Measurements from ENCODE around the gene PAEP. TPM values are rescaled to one million over a fixed set of nuclear protein-coding genes. Genes with fewer than 3 reads are reported as not detected.
A peak's percentile ranks its signal among the peaks of the same experiment; 100 is the strongest.

The PAEP gene
- total RNA-seq, 1 donor from 2014 or later, result not detected

DNA sequence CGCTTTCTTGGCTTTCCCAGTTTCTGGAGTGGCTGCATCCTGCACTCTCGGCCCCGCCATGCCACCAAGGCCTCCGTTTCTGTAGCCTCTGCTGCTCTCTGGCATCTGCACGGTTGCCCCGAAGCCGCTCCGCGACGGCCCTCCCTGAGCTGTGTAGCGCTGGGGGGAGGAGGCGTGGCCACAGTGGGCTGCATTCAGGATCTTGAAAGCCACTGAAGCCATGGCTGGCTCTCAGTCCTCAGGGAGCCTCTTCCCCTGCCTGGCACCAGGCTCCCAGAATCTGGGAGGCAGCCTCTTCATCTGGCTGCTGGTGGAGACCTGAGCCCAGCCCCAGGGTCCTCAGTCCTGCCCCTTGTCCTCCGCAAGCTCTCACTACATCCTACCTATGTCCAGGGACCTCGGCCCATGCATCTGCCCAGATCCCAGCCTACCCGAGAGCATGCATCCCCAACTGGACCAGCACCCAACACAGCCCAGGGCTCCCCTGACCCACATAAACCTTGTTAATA is 25.1 kb downstream of the PAEP start:
- ATAC-seq, result no peak
- intact Hi-C loops (cut with DNase I), result no loop called here
- peak; percentile 54 for DNase-seq (ENCODE audit: missing footprints)

DNA sequence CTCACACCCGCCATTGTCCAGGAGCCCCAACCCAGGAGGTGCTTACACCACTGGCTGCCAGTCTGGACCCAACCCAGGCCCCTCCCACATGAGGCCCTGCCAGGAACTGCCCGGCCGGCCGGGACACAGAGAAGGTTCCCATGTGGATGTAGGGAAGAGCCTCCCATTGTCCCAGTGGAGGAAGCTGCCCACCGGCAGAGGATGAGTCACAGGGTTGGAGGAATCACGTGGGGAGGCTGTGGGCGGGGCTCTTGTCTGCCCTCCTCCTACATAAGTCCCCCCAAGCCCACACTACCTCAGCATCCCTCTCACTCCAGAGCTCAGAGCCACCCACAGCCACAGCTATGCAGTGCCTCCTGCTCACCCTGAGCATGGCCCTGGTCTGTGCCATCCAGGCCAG is 26.1 kb downstream of the PAEP start:
- DNase-seq (ENCODE audit: missing footprints), result no peak
- intact Hi-C loops (cut with DNase I), result no loop called here
- ATAC-seq, result no peak

DNA sequence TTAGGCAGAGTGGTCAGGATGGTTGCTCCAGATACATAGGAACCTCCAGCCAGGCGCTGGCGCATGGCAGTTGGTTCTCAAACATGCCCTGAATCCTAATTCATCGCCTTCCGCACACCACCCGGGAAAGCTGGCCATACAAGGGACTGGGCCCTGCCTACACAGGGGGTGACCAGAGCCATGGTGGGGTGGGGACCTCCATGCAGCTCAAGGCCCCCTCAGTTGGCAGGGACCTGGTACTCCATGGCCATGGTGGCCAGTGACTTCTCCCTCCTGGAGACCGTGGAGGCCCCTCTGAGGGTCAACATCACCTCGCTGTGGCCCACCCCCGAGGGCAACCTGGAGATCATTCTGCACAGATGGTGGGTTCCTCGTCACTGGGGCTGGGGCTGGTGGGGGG is 26.8 kb downstream of the PAEP start:
- no peak for ATAC-seq
- intact Hi-C loops (cut with DNase I), result no loop called here
- DNase-seq (ENCODE audit: missing footprints), result no peak

DNA sequence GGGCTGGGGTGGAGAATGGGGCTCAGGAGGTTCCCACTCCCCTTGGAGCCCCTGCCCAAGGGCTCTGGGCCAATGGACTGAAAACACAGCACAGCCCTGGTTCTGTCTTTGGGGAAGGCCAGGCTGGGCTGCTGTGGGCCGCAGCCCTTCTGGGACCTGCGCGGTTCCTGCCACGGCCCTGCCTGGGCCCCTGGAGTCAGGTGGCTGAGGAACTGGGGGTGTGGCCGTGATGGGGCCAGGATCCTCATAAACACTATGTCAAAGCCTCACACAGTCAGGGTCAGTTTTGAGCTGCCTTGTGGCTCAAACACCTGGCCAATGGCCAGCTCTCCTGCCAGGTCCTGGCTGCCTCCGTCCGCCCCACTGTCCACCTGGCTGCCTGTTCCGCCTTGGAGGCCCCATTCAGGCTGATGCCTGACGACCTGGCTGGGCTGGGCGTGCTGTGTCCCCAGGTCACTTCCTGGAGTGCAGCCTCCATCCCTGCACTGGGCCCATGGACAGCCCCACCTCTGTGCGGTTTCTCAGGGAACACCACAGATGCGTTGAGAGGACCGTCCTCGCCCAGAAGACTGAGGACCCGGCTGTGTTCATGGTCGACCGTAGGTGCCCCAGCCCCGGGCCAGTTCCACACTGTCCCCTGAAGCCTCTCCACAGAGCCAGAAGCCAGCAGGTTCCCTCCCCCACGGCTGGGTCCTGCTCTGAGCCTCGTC is 27.5 kb downstream of the PAEP start:
- intact Hi-C loops (cut with DNase I), result no loop called here
- ATAC-seq, result no peak
- peak; percentile 52 for DNase-seq (ENCODE audit: missing footprints)

DNA sequence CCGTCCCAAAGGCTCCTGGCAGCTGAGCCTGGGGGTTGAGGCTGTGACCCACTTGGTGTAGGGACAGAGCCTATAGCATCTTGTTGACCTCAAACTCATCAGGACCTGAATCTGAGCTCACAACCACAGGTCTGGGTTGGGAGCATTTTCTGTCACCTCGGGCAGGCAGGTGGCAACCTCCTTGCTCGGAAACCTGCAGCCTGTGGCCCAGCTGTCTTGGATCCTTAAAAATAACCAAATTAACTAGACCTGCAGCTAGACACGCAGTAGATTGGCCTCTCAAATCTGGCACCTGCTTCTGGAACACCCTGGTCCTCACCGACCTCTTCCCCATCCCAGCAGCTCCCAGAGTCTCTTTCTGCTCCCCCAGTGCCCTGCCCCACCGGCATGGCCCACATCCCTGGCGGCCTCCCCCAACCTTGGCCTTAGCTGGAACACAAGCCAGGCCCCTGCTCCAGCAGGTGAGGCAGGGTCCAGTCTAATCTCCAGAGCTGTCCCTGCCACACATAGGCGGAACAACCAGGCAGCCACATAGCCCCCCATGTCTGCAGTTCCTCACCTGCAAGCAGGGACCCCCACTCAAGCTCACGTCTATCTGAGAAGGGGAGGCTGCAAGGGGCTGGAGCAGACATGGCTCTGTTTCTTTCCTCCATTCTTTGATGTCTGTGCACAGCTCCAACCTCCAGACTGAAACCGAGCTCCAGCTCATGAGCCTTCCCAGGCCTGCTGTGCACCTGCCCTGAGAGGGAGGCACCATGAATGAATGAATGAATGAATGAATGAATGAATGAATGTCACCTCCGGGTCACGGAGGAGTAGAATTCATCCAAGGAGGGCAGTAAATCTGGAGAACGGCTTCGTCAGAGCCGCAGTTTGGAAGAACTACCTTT is 28.3 kb downstream of the PAEP start:
- DNase-seq (ENCODE audit: missing footprints), result peak; percentile 22
- intact Hi-C loops (cut with DNase I), result no loop called here

DNA sequence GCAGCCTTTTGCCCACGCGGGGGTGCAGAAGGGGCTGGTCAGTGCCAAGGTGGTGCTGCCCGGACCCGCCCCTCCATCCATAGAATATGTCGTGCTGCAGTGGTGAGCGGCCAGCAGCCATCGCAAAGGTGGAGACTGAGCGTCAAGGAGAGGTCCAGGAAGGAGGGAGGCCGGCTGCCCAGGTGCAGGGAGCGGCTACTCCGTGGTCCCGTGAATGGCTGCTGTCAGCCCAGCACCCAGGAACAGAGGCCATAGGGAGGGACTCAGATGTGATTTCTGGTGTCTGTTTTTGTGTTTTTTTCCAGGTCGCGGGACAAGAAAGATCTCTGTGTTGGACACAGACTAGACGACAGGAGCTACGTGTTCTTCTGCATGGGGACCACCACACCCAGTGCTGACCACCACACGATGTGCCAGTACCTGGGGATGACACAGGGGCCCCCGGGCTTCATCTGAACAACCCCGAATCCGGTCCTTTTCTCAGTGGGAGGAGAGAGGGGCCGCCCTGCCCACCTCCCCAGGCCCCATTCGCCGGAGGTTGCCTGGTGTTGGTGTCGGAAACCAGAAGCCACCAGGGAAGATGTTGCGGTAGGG is 29.0 kb downstream of the PAEP start:
- no peak for ATAC-seq
- peak; percentile 55 for DNase-seq (ENCODE audit: missing footprints)
- intact Hi-C loops (cut with DNase I), result no loop called here

More for the DNA sequence above, 28.3 kb downstream of the PAEP start:
- ATAC-seq, result no peak

DNA sequence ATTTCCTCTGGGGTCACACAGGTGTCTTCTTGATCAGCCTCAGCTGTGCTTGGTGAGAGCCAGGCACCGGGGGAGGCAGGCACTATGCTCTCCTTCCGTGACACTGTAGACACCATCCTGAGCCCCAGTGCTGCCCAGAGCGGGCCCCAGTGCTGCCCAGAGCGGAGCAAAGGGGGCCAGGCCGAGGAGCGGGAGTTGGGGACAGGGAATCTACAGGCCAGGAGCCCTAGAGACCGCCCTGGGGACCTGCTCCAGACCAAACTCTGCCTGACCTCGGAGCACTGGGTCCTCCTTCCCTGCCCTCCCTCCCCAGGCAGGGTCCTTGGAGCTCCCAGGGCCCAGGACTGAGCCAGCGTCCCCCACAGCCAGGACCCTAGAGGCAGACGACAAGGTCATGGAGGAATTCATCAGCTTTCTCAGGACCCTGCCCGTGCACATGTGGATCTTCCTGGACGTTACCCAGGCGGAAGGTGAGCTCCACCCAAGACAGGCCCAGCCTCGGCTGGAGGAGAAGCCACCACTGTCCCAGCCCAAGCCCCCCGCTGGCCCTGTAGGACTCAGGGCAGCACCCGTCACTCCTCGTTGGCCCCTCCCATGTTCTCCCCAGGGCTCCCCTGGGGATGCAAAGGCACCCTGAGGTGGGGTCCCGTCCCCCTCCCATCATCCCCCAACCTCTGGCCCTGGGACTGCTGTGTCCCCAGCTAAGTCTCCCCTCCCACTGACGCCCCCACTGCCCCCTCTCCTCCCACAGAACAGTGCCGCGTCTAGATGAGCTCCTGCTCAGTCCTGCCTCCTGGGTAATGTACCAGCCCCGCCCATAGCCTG is 30.2 kb downstream of the PAEP start:
- peak; percentile 50 for DNase-seq (ENCODE audit: missing footprints)

DNA sequence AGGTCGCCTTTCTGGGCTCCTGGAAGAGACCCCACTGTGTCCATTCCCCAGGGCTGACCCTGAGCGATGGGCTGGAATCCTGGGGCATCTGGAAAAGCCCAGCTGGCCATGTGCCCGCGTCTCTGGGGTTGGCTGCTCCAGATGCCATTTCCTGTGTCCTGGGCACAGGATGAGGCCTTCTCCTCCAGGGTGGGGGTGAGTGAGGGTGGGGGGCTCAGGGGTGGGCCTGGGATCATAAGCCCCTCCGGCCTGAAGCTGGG is 30.7 kb downstream of the PAEP start:
- ATAC-seq (no peak), DNase-seq (ENCODE audit: missing footprints) (no peak)

More for the DNA sequence above, 30.2 kb downstream of the PAEP start:
- intact Hi-C loops (cut with DNase I), result no loop called here
- ATAC-seq, result no peak

DNA sequence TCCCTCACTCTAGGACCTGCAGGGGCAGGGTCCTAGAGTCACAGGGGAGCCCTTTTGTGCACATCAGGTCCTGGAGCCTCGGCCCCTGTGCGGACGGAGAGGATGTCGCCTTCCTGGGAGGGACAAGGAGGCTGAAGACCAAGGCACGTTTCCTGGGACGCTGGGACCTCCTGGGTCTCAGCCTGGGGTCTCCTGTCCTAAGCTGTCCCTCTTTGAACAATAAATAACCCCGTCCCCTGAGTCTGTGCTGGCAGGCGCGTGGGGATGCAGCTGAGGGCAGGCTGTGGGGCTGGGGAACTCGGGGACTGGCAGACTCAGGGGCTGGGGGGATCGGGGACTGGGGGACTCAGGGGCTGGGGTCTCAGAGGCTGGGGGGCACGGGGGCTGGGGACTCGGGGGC is 31.1 kb downstream of the PAEP start:
- intact Hi-C loops (cut with DNase I), result no loop called here
- no peak for DNase-seq (ENCODE audit: missing footprints)
- ATAC-seq, result no peak

More for the DNA sequence above, 30.7 kb downstream of the PAEP start:
- intact Hi-C loops (cut with DNase I), result no loop called here

DNA sequence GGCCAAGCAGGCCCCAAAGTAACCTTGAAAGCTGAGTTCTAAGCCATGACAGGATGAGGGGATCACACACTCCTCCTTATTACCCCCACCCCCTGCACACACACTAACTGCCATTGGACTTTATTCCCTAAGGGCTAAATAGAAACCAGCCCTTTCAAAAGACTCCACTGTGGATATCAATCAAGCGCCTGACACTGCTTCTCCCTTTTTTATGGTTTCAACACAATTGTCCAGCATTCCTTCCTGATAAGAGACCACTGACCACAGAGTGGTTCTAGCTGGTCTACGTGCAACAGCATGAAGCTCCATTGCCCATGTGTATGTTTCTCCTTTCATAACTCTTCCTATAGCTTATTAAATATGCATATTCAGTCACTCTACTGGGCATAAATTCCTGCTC is 34.7 kb downstream of the PAEP start:
- no peak for DNase-seq (ENCODE audit: missing footprints)
- intact Hi-C loops (cut with DNase I), result no loop called here
- no peak for ATAC-seq

DNA sequence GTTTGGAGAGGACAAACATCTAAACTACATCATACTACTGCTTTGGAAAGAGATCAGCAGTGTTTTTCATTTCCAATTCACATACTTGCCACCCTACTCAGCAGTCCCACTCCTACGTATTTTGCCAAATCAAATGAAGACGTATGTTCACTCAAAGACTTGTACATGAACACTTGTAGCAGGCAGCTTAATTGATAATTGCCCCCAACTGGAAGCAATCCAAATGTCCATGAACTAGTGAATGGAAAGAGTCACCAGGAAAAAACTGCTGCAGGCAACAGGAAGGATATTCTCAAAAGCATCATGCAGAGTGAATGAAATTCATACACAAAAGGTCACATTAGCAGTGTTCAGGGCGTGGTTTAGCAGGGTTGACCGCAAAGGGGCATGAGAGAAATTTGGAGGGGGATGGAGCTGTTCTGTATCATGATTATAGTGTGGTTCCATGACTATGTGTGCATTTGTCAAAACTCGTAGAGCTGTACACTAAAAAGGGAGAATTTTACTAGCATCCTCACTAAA is 38.8 kb downstream of the PAEP start:
- intact Hi-C loops (cut with DNase I), result loop anchor here (5.0 to 10.0 kb wide), 3 partner anchors 364 to 684 kb away; partner anchors contain the start of gene UBAC1

DNA sequence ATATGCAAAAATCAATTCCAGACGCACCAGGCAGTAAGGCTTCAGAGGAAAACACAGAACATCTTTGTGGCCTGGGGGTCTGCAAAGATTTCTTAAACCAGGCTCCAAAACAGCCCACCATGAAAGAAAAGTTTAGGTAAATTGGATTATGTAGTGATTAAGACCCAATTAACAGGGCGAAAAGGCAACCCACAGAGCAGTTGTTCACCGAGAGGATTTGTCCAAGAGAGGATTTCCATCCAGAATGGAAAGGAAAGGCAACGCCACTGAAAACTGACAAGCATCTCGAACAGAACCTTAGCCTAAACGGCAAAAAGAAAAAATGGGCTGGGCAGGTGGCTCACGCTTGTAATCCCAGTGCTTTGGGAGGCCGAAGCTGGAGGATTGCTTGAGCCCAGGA is 40.4 kb downstream of the PAEP start:
- DNase-seq (ENCODE audit: missing footprints), result no peak
- intact Hi-C loops (cut with DNase I), result loop anchor here (5.0 to 10.0 kb wide), 3 partner anchors 363 to 683 kb away; partner anchors contain the start of gene UBAC1

More for the DNA sequence above, 38.8 kb downstream of the PAEP start:
- ATAC-seq (no peak), DNase-seq (ENCODE audit: missing footprints) (no peak)

DNA sequence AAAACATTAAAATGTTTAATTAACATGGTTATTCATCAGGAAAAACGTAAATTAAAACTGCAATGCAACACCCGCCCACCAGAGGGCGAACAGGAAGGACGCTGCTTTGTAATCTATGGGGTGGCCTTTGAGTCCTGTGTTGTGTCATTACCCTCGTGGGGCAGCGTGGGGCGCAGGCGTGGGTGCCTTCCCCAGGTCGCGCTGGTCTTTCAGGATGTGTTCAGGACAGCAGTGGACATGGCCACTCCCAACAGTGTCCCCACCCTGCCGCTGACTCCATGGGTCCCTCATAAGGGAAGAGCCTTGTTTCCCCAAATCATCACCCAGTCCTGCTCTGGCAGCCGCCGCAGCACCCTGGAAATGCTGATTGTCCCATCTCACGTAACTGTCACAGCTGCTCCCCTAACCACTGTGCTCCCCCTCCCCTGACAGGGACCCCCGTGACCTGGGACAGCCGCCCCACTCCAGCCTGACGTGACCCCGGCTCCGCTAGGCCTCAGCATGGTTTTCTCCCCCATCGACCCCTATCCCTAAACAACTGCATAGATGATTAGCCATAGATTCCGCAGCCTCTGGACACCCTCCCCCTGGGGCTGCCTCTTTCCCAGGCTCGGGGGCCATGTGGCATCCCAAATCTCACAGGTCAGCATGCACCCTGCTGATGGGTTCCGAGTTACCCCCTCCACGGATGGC is 41.4 kb downstream of the PAEP start:
- intact Hi-C loops (cut with DNase I), result loop anchor here (5.0 to 10.0 kb wide), 3 partner anchors 362 to 682 kb away; partner anchors contain the start of gene UBAC1
- no peak for ATAC-seq
- peak; percentile 26 for DNase-seq (ENCODE audit: missing footprints)

More for the DNA sequence above, 40.4 kb downstream of the PAEP start:
- ATAC-seq, result no peak

DNA sequence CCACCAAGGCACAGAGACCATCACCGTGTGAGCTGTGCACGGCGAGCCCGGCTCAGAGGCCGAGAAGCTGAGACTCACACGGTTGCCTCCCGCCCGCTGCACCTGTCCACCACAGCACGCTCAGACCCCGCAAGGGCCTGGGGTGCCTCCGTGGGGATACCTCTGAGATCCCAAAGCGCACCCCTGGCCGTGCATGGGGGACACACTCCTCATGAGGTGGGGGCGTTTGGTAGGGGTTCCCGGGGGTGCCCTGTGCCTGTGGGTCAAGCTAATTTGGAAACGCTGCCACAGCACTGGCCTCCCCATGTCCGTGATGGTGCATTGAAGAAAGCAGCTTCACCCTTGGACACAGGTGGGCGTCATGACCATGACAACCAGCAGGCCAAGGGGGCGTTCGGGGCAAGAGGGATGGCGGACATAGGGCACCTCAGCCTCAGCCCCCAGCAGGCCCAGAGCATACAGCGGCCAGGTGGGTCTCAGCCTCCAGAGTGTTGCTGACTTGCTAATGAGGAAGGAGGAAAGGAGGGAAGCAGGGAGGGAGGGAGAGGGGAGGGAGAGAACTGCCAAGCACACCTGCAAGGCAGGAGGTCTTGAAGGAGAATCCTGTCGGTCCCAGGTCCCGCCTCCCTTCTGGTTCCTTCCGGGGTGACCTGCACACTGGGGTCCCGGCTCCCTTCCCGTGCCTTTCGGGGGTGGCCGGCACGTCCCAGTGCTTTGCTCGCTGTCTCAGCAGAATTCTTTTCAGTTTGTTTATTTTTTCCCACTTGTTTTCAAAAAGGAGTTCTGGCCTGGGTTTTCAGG is 43.1 kb downstream of the PAEP start:
- DNase-seq (ENCODE audit: missing footprints), result peak; percentile 66
- intact Hi-C loops (cut with DNase I), result loop anchor here (5.0 to 10.0 kb wide), 3 partner anchors 360 to 680 kb away; partner anchors contain the start of gene UBAC1
- no peak for ATAC-seq

DNA sequence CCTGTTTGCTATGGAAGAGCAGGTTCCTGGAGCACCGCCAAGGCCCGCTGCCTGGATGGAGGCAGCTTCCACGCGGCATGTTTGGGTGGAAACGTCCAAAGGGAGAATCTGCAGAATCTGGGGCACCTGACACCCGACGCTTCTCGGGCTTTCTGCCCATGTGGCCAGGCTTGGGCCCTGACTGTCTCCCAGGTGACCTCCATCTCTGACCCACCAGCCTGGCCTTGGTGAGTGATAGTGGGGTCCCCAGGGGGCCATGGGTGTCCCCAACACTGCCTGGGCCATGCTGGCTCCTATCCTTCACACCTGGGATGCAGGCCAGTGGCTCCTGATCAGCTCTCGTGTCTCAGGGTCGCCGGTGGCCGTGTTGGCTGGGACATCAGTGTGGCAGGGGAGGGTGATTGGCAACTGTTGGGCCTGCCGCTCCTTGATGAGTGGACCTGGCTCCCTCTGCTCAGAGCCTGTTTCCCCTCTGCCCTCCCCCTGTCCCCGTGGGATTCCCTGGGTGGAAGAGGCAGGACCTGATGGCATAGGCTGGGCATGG is 43.8 kb downstream of the PAEP start:
- intact Hi-C loops (cut with DNase I), result loop anchor here (10.0 kb wide), 2 partner anchors 359 to 679 kb away; partner anchors contain the start of gene UBAC1
- ATAC-seq (no peak), DNase-seq (ENCODE audit: missing footprints) (peak; percentile 30)

DNA sequence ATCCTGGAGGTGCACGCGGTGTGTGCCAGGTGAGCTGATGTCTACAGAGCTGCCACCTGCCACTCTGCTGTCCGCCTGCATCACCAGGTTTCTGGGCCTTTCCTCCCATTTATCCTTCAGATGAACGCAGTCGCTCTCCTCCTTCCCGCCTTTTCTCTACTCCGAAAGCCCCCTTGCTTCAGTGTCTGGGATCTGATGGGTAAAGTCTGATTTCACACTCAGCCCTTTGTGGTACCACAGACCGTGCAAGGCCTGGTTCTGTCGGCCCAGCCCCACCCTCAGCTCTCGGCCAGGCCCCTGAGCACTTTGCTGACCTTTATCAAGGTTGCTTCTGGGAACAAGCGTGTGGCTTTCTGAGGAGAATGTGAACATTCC is 45.3 kb downstream of the PAEP start:
- intact Hi-C loops (cut with DNase I), result loop anchor here (10.0 kb wide), 2 partner anchors 358 to 678 kb away; partner anchors contain the start of gene UBAC1

More for the DNA sequence above, 45.3 kb downstream of the PAEP start:
- DNase-seq (ENCODE audit: missing footprints) (peak; percentile 44), ATAC-seq (no peak)

All from Right ventricle myocardium inferior (tissue), 1 donor.